Neuronal stem cell (in vitro differentiated cells): ENCODE results near the gene POLR2A.

Experiments
- DNase-seq: peaks from one replicate; pipeline ENCODE4 v3.0.0-alpha.2; 2013; ENCODE audit warnings: low spot score
- H2AFZ ChIP-seq: one replicate; pipeline ENCODE4 v1.6.1; 2013; ENCODE audit warnings: mild to moderate bottlenecking, low read length, inconsistent platforms
- H2AK5ac ChIP-seq: 2 replicates; pipeline ENCODE4 v1.6.1; 2013; ENCODE audit warnings: low read depth, mild to moderate bottlenecking, inconsistent platforms, low read length, moderate library complexity, mixed read lengths
- H2BK120ac ChIP-seq: 2 replicates; pipeline ENCODE4 v1.6.1; 2013; ENCODE audit warnings: low read depth, mild to moderate bottlenecking, inconsistent platforms, low read length, moderate library complexity, mixed read lengths
- H2BK12ac ChIP-seq: one replicate; pipeline ENCODE4 v1.6.1; 2013; ENCODE audit warnings: low read length, inconsistent platforms
- H2BK15ac ChIP-seq: 2 replicates; pipeline ENCODE4 v1.6.1; 2013; ENCODE audit warnings: mild to moderate bottlenecking, low read length, inconsistent platforms, mixed read lengths
- H2BK5ac ChIP-seq: one replicate; pipeline ENCODE4 v1.6.1; 2013; ENCODE audit warnings: inconsistent platforms, mild to moderate bottlenecking, low read length, moderate library complexity
- H3K14ac ChIP-seq: one replicate; pipeline ENCODE4 v1.6.1; 2013; ENCODE audit warnings: low read length, inconsistent platforms
- H3K18ac ChIP-seq: 2 replicates; pipeline ENCODE4 v1.6.1; 2013; ENCODE audit warnings: low read length, inconsistent platforms
- H3K23ac ChIP-seq: 2 replicates; pipeline ENCODE4 v1.6.1; 2013; ENCODE audit warnings: low read depth, mild to moderate bottlenecking, mixed read lengths, low read length, inconsistent platforms; ENCODE audit not compliant: poor library complexity
- H3K27ac ChIP-seq: replicated peaks from 3 replicates; pipeline ENCODE4 v1.5.1; 2013; ENCODE audit warnings: low read length, inconsistent platforms
- H3K27me3 ChIP-seq, 3 experiments: 2 replicates each; pipeline ENCODE4 v1.6.1; 2013; ENCODE audit warnings: low read length in 3 of 3, mild to moderate bottlenecking in 2 of 3, inconsistent platforms in 1 of 3, low read depth in 1 of 3, mixed read lengths in 1 of 3, moderate library complexity in 1 of 3; ENCODE audit not compliant: control insufficient read depth in 3 of 3, insufficient read depth in 3 of 3
- H3K36me3 ChIP-seq, 2 donors: replicated peaks in 1 of 2; 2 replicates each; pipeline ENCODE4 v1.6.1; 2013; ENCODE audit warnings: low read length in 2 of 2; ENCODE audit not compliant: control insufficient read depth in 2 of 2, insufficient read depth in 2 of 2
- H3K4ac ChIP-seq: 2 replicates; pipeline ENCODE4 v1.6.1; 2013; ENCODE audit warnings: inconsistent platforms, mild to moderate bottlenecking, low read length, moderate library complexity
- H3K4me1 ChIP-seq, 2 donors: 1 replicate in 1 of 2; 2 replicates in 1 of 2; pipeline ENCODE4 v1.6.1; 2013; ENCODE audit warnings: low read length in 2 of 2, low read depth in 1 of 2; ENCODE audit not compliant: control insufficient read depth in 2 of 2, insufficient read depth in 1 of 2
- H3K4me2 ChIP-seq: one replicate; pipeline ENCODE4 v1.6.1; 2013; ENCODE audit warnings: mild to moderate bottlenecking, low read length, inconsistent platforms; ENCODE audit not compliant: insufficient read depth, poor library complexity, severe bottlenecking
- H3K4me3 ChIP-seq, 2 donors: 2 replicates each; pipeline ENCODE4 v1.5.1; 2013; ENCODE audit warnings: low read length in 2 of 2, mild to moderate bottlenecking in 2 of 2, inconsistent platforms in 1 of 2, moderate library complexity in 1 of 2
- H3K79me1 ChIP-seq: one replicate; pipeline ENCODE4 v1.6.1; 2013; ENCODE audit warnings: low read depth, mild to moderate bottlenecking, inconsistent platforms, low read length, moderate library complexity
- H3K9ac ChIP-seq: one replicate; pipeline ENCODE4 v1.6.1; 2013; ENCODE audit warnings: mild to moderate bottlenecking, low read depth, low read length, inconsistent platforms; ENCODE audit not compliant: poor library complexity
- H3K9me3 ChIP-seq, 2 donors: replicated peaks in 1 of 2; 2 replicates each; pipeline versions ENCODE3 to v1.6.1; 2013; ENCODE audit warnings: low read length in 2 of 2, mild to moderate bottlenecking in 2 of 2, inconsistent platforms in 1 of 2, low read depth in 1 of 2, mixed read lengths in 1 of 2, moderate library complexity in 1 of 2; ENCODE audit not compliant: control insufficient read depth in 2 of 2, insufficient read depth in 1 of 2
- H4K8ac ChIP-seq: one replicate; pipeline ENCODE4 v1.6.1; 2013; ENCODE audit warnings: low read depth, mild to moderate bottlenecking, inconsistent platforms, low read length, moderate library complexity
- H4K91ac ChIP-seq: one replicate; pipeline ENCODE4 v1.6.1; 2013; ENCODE audit warnings: low read length, low read depth, mild to moderate bottlenecking, inconsistent platforms; ENCODE audit not compliant: poor library complexity
- WGBS, 2 donors: extraction: QIAGEN DNeasy Blood & Tissue Kit; methylation state at CpG; one replicate each; pipeline ENCODE4 v1.1.7; 2013; ENCODE audit warnings: missing lambda C conversion rate in 2 of 2, mixed read lengths in 1 of 2; ENCODE audit not compliant: insufficient read length in 2 of 2, insufficient replicate concordance in 1 of 2; ENCODE audit errors: extremely low coverage in 2 of 2; 5-methylcytosine and 5-hydroxymethylcytosine counted together

Gene POLR2A

DNA sequence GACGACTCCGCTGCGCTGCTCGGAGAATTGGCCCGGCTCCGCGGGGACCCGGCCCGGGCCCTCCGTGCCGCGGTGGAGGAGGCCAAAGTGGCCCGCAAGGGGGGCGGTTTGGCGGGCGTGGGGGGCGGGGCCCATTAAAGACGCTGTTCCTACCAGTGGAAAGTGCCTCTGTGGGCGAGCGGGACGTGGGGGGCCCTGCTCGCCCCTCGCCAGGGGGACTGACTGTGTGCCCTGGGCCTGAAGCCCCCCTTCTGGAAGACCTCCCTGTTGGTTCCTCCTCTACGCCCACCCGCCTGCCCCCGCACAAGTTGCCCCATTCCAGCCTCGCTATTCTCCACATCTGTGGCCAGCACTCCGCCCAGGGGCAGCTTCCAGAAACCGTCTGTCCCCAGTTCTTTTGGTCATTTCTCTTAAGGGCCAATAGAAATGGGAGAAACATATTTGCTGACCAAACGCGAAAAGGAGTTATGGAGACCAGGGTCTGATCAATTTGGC, 46.8 kb upstream of the POLR2A start:
- Histone ChIP-seq H3K27me3 (peaks cover 29 to 45% (median 38%) of the 10 kb centered on the region in 3 experiments), H3K18ac (peak overlapping the region; percentile 95), H3K9me3 (peaks cover 0 to 4% of the 10 kb centered on the region in 2 donors), H4K91ac (no peak overlapping the region), H2BK12ac (no peak overlapping the region), H3K27ac (no peak overlapping the region), H3K36me3 (no peaks in the 10 kb centered on the region), H2BK120ac (no peak overlapping the region), H3K14ac (peak overlapping the region; percentile 21), H2AK5ac (no peak overlapping the region), H3K4me2 (peak overlapping the region; percentile 93), H2BK15ac (peak overlapping the region; percentile 95), H3K9ac (peak overlapping the region; percentile 80), H3K23ac (peak overlapping the region; percentile 27), H4K8ac (no peak overlapping the region), H3K79me1 (no peaks in the 10 kb centered on the region), H3K4ac (no peak overlapping the region), H3K4me1 (peaks cover 25 to 29% of the 10 kb centered on the region in 2 donors), H2AFZ (peak overlapping the region; percentile 96), H2BK5ac (peak overlapping the region; percentile 39), H3K4me3 (peak overlapping the region; percentile 45 to 72)
- no CpG with 5 or more reads among the region's 31 CpGs for WGBS, 2 donors
- no peak for DNase-seq

DNA sequence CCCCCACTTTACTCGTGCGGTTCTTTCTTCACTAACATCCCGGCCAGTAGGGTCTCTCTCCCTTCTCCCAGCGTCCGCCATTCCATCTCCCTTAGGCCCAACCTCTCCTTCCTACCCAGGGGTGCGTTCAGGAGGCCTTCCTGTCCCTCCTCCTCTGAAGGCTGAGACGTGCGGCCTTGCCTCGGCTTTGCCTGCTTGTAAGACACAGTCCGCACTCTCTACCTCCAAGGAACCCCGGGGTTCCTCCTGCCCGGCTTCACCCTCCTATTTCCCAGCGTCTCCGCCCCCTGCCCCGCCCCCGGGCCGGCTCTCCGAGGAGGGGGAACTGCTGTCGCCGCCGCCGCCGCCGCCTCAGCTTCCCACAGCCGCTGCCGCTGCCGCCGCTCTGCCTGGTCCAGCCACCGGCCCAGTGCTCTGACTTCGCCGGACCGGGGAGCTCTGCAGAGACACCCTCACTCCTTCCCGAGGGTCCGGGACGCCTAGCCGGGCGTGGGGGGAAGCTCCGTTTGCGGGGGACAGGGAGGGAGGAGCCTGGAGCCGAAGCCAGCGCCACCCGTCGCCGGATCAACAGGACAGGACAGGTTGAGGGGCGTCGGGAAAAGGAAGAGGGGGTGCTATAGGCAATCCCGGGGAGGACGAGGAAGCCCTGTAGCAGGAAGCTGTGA, 46.1 kb upstream of the POLR2A start:
- Histone ChIP-seq H3K36me3 (no peaks in the 10 kb centered on the region), H2AK5ac (peak overlapping the region; percentile 19), H3K9me3 (peaks cover 0 to 4% of the 10 kb centered on the region in 2 donors), H3K4me3 (peak overlapping the region; percentile 45 to 75), H3K9ac (peak overlapping the region; percentile 84), H3K27me3 (peaks cover 29 to 47% (median 38%) of the 10 kb centered on the region in 3 experiments), H3K79me1 (no peaks in the 10 kb centered on the region), H3K4me2 (peak overlapping the region; percentile 93), H4K91ac (no peak overlapping the region), H2BK15ac (peak overlapping the region; percentile 95), H3K18ac (peak overlapping the region; percentile 95), H4K8ac (no peak overlapping the region), H2AFZ (peak overlapping the region; percentile 96), H2BK12ac (no peak overlapping the region), H3K4me1 (peaks cover 25 to 29% of the 10 kb centered on the region in 2 donors), H3K23ac (peak overlapping the region; percentile 89), H3K4ac (no peak overlapping the region), H2BK5ac (no peak overlapping the region), H2BK120ac (no peak overlapping the region), H3K14ac (peak overlapping the region; percentile 99), H3K27ac (no peak overlapping the region)
- DNase-seq = peak; percentile 58
- WGBS, 2 donors = no CpG with 5 or more reads among the region's 48 CpGs

DNA sequence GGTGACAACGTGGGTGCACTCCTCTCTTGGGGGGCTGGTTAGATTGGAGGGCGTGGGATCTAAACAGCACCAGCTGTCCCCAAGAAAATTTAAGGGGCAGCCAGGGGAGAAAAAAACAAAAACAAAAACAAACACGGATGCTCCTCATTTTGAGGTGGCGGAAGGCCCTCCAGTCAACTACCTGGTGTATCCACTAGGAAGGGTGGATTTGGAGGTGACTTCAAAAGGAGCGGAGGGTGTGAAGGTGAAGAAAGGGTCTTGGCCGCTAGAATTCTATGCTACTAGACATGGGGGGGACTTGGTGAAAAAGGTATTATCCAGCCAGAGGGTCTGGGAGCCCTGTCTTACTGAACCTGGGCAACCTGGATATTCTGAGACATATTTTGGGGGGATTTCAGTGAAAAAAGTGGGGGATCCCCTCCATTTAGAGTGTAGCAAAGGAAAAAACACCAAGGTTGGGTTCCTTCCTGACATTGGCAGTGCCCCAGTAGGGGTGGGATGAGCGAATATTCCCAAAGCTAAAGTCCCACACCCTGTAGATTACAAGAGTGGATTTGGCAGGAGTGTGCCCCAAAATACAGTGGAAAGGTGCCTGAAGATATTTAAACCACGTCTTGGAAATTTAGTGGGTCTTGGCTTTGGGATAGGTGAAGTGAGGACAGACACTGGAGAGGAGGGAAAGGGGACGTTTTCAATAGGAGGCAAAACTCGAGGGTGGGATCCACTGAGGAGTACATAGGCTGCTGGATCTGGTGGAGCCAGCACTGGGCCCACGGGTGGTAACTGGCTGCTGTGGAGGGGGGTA, 45.3 kb upstream of the POLR2A start:
- Histone ChIP-seq H3K79me1 (no peaks in the 10 kb centered on the region), H3K36me3 (no peaks in the 10 kb centered on the region), H3K27me3 (peaks cover 29 to 49% (median 42%) of the 10 kb centered on the region in 3 experiments), H2BK15ac (peak overlapping the region; percentile 95), H3K9me3 (peaks cover 0 to 4% of the 10 kb centered on the region in 2 donors), H4K91ac (no peak overlapping the region), H3K4ac (no peak overlapping the region), H4K8ac (no peak overlapping the region), H2AFZ (peak overlapping the region; percentile 96), H3K14ac (no peak overlapping the region), H2BK12ac (no peak overlapping the region), H3K4me1 (peaks cover 25 to 29% of the 10 kb centered on the region in 2 donors), H3K4me3 (peak overlapping the region; percentile 75 to 96), H2BK120ac (no peak overlapping the region), H2BK5ac (no peak overlapping the region), H3K23ac (peak overlapping the region; percentile 89), H3K4me2 (peak overlapping the region; percentile 97), H2AK5ac (peak overlapping the region; percentile 89), H3K18ac (peak overlapping the region; percentile 95), H3K9ac (no peak overlapping the region), H3K27ac (no peak overlapping the region)
- no peak for DNase-seq
- WGBS, 2 donors = no CpG with 5 or more reads among the region's 11 CpGs
